HG03520 (cell line): Measurements from ENCODE around the gene SAMD4A.
A peak's percentile ranks its signal among the peaks of the same experiment; 100 is the strongest.

Source experiments
- ATAC-seq: cut with Tn5 transposase; IDR thresholded peaks from one replicate; pipeline ENCODE4 v1.9.1; 2021; ENCODE audit warnings: mild to moderate bottlenecking, moderate library complexity; ENCODE audit not compliant: unreplicated experiment

SAMD4A gene

DNA sequence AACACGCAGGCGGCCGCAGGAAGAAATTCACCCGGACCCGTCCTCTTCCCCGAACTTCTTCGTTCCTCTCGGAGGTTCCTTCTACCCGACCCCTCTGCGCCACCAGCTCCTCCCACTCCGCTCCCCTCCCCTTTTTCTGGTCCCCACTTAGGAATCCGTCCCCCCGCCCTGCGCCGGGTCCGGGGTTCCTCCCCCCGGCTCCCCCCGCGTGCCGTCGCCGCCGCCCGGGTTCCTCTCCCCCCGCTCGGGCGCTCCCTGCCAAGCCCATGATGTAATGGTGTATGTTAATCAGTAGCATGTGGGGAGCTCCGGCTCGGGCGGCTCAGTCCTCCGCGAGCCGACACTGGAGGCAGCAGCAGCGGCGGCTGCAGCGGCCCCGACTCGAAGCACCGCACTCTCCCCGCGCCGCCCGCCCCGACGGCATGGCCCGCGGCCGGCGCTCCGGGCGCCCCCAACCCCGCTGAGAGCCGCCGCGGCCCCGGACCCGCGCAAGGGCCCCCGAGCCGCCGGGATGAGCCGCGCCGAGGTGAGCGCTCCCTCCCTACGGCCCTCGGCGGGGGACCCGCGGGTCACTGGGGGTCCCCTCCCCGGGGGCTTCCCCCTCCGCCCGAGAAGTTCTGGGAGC, 1.0 kb upstream of the SAMD4A start:
- peak; percentile 44 for ATAC-seq

DNA sequence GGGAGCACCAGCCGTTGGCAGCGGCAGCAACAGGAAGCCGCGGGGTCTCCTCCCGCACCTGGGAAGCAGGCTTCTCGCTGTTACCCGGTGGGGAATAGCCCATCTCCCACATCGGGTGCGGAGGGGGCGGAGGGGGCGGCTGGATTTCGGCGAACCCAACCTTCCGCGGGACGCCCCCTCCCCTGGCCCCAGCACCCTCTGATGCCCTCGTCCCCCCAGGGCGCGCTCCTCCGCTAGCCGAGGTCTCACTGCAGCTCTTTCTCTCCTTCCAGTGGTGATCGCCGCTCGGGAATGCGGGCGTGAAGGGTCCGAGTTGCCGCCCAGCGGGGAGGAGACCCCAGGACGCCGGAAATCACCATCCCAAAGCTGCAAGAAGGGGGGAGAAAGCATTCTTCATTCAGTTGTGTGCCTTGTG, 303 bp downstream of the SAMD4A start:
- no peak for ATAC-seq

DNA sequence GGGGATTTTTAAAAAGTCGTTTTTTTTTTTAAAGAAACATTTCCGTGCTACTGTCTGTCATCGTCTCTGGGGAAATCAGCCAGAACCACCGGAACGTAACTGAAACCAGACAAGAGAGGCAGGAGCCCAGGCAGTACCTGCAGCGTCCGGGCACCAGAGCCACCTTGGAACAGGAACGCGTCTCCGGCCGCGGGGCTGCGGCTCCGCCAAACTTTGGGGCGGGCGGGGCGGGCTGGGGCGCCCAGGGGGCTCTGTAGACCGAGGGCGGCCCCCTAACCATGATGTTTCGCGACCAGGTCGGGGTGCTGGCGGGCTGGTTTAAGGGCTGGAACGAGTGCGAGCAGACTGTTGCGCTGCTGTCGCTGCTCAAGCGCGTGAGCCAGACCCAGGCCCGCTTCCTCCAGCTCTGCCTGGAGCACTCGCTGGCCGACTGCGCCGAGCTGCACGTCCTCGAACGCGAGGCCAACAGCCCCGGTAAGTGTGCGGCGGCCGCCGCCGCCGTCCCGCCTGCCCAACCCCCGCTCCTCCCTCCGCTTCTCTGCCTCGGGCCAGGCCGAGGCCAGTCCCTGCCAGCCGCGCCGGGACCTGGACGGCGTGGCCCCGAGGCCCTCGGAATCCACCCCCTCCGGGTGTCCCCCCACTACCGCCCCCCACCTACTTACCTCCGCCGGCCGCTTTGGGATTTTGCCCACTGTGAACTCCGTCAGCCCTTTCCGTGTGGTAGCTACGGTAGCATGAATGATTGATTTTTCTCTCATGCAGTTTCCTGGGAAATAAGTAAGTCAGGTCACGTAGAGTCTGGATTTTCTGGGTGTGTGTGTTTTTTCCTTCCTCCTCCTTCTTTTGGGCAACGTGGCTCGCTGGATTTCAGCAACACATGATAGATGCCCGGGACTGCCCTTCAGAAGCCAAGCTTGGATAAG, 972 bp downstream of the SAMD4A start:
- ATAC-seq: no peak

DNA sequence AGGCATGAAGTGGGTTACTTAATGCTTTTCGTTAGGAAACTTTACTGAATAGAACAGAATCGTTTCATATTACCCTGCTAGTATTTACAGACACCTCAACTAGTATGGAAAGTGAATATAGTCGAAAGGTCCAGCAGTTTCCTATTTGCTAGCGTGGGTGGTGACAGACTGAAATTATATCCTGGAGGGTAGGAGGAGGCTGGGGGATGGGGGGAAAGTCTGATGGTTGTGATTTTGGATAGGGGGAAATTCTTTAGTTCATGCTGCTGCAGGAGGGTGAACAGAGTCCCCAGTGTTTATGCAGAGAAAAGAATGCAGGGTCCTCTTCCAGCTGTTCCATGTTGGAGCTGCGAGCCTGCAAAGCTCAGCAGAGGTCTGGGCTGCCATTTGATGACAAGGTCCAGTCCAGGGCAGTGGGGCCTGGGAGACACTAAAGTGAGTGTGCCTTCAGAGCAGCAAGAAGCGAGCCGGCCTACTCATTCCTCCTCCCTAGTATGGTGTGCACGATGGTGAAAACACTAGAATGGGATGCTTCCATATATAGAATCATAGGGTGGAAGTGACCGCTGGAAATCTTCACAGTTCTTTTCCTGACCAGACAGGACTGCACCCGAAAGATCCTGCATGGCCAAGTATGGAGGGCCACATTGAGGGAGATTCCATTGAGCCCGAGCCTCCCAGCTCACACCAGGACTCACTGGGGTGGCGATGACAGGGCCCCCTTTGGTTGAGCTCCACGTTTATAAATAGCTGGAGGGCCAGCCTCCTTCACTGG, 2.1 kb downstream of the SAMD4A start:
- ATAC-seq: no peak

DNA sequence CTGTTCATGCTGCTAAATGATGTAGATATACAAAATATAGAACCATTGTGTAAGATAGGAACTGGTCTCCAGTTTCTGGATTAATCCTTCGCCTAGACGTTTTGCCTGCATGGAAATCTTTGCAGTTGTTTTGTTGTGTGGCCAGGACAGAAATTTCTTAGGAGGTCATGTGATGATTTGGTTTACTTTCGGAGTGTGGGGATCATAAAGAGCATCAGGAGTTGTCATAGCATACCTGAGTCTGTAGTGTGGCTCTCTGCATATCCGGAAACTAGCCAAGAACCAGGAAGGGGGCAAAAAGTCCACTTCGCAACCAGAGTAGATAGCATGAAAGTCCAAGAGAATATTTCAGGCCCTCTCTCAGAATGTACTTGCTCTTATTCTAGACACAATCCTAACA, 3.1 kb downstream of the SAMD4A start:
- ATAC-seq: no peak

DNA sequence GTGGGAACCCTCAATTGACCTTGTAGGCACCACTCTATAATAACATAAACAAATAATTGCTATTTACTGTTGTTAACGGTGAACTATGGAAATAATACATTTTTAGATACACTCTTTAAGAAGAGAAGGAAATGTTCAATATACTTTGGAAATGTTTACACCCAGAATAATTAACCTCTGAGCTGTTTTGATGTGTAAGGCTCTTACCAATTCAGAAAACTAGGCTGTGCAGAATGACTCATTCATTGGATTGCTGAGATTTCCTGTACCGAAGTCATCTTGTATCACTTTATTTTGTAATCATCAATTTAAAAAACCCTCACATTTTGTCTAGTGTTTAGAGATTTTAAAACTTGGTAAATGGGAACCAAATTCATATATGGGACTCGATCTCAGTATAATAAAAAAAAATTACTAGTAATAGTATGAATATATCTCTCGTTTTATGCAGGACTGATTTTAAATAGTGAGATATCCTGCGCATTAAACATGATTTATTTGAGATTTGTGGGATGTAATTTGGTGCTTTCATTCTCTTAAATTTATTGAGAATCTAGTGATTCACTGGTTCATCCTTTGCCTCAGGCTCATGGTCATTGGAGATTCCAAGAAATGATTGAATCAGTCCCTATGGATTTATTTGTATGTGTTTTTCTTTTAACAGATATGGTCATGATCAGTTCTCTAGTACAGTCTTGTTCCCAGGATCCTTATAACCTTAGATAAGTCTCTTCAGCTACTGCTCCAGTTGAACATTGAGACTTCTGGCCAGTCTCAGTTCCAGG, 3.9 kb downstream of the SAMD4A start:
- ATAC-seq: no peak

DNA sequence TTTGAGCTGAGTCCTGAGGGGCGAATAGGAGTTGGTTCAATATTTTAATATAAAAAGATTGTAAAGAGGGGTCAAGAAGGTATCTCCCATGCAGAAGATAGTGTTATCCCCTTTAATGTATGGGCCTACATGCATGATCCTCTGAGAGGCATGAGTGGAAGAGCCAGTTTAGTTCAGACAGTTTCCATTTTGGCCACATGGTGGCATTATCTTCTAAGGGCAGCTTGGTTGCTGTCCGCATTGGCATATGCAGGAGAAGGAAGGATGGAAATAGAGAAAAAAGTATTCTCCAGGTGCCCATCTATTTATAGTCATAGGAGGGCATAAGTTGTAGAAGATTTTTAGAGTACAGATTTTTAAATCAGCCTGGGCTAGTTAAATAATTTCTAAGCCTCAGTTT, 5.4 kb downstream of the SAMD4A start:
- no peak for ATAC-seq

DNA sequence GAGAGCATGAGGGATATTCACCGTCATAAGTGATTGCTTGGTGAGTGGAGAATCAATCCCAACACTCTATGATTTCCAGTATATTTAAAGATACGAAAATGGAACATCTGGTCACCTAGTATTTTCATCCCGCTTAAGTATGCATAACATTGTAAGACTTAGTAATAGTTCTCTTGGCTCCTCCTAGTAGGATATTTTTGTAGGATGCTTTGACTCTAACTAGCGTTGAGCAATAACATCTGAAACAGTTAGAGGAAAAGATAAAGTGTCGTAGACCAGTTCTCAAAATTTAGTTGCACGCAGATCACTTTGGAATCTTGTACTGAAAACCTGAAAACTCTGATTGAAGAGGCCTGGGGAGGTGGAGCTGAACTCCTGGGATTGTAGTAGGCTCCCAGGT, 7.6 kb downstream of the SAMD4A start:
- ATAC-seq: no peak

DNA sequence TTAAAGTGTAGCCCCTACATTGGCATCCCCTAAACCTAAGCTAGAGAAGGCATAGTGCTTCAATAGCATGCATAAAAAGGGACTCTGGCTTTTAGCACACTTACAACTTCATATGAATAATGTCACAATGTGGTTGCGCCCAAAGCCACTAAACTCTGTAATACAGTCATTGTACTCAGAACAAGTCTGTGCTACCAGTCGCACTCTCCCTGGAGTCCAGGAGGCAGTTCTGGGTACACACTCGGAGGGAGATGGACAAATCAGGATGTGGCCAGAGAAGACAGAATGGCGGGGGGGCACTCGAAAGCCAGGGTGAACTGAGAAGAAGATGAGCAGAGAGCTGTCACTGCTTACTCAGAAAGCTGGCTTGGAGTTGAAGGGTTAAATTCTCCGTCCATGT, 10.6 kb downstream of the SAMD4A start:
- no peak for ATAC-seq

DNA sequence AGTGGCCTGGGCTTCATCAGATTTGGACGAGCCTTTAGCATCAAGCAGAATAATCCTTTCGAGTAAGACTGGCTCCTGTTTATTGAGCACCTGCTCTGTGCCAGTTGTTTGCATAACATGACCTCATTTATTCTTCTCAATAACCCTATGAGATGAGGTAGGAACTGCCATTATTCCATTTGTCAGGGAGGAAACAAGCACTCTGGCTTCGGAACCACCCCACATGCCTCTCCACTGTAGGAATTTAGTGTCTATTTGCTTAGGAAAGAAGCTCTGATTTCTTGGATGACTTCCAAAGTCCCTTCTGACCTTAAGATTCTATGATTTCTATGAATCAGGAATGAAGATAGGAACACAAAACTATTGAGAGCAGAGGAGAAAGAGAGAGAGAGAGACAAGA, 11.0 kb downstream of the SAMD4A start:
- no peak for ATAC-seq

DNA sequence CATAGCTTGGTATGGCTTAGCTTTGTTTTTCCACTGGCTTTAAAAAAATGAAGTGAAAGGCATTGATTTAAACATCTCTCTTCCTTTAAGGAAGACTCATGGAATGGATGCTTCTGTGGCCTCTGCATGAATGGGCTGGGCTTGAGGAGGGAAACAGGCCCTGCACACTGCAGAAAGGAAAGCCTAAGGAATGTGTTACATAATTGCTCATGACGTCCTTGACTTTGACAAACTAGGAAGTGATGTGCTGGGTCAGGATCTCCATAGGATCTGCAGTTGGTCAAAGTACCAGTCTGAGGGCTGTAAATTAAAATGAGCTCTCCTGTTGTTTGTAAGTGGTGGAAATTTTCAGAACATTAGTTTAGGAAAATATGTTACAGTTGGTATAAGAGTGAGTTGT, 12.7 kb downstream of the SAMD4A start:
- no peak for ATAC-seq

DNA sequence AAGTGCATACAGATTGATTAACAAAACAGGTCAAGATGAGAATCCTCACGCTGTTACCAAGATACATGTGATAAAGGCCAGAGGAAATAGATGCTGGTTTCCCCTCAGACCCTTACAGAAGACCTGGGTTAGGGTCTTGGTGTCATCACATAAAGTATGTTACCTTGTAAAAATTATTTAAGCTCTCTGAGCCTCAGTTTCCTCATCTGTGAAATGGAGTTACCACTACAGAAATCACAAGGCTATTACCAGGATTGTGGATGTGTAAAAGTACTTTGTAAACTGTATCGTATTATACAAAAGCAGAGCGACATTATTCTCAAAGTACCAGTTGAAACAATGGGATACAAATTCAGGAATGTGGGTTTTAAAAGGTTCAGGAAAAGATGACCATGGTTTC, 14.0 kb downstream of the SAMD4A start:
- no peak for ATAC-seq

DNA sequence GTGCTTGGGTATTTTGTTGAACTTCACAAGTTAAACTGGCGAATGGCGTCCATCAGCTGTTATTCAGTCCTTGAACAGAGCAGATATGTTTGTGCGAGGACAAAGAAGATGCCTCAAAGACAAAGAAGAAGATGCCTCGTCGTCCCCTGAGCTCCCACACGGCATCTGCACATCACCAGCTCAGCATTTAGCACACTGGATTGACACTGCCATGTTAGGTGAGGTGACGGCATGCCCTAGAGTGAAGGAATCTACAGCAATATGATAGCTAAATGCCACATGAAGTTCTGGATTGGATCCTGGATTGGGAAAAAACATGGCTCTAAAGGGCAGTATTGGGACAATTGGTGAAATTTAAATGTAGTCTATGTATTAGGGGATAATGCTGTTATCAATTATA, 15.4 kb downstream of the SAMD4A start:
- no peak for ATAC-seq

DNA sequence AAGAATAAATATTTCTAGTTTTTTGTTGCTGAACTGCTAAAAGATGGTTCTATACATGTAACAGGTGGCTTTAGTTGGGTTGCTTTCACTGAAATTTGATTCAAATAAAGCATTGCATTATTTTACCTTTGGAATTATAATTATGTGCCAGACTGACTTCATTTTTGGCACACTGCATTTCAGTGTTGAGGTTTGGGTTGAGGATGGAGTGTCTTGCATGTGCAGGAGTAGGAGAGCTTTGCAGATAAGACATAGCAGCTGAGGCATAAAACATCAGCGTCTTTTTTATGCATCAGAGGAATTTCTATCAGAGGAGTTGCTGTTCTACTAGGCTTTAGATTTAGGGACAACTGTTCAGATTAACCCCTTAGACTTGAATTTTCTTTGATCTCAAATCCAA, 17.2 kb downstream of the SAMD4A start:
- ATAC-seq: no peak

DNA sequence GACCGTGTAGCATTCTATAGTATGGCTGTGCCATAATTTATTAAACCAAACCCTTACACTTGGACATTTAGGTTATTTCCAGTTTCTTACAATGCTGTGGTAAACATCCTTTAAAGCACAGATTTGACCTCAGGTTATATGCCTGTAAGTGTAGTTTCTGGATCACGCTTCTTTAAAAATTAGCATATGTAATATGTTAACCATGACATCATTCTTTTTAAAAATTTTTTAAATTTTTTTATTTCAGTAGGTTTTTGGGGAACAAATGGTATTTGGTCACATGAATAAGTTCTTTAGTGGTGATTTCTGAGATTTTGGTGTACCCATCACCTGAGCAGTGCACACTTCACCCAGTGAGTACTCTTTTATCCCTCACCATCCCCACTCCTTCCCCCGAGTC, 18.3 kb downstream of the SAMD4A start:
- no peak for ATAC-seq

DNA sequence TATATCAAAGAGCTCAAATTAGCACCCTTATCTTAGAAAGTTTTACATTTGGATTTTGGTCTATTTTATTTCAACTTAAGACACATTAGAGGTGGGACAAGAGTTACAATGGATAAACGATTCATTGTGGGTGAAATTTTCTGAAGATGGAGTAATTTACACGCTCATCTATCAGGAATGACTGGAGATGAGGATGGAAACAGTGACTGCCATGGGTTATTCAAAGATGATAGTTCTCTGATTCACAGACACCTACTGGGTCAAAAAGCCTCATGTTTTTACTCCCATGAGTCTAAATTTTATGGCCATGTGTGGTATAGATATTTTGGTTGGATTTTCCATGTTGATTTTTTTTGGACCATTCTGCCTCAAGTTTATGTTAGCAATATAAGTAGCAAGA, 22.1 kb downstream of the SAMD4A start:
- ATAC-seq: no peak

DNA sequence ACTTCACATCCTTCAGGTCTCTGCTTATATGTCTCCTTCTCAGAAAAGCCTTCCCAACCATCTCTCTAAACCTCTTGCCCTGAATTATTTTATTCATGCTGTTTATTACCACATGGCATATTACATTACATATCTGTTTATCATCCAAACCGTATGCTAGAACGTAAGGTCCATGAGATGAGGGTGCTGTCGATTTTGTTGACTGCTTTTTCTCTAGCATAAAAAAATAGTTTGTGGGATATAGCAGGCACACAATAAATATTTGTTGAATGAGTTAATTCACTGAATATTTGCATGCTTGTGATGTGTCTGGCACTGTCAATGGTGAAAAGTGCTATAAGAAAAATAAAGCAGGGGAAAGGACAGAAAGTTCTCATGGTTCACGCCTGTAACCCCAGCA, 22.9 kb downstream of the SAMD4A start:
- no peak for ATAC-seq

DNA sequence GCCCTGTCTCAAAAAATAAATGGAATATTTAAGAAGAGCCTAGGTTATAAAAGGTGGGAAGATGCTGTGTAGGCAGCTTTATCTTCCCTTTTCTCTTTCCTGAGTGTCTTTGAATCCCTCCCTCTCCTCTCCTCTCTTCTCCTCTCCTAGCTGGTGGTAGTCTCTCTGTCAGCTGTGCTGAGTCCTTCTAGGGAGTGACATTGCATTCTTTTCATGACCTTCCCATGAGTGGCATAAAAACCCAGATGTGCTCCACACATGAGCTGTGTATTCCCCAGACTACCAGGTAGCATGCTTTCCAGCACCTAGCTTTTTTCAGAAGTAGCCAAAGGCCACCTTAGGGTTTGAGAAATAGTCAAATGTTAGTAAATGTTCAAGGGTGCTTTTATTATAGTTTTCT, 23.6 kb downstream of the SAMD4A start:
- ATAC-seq: no peak

DNA sequence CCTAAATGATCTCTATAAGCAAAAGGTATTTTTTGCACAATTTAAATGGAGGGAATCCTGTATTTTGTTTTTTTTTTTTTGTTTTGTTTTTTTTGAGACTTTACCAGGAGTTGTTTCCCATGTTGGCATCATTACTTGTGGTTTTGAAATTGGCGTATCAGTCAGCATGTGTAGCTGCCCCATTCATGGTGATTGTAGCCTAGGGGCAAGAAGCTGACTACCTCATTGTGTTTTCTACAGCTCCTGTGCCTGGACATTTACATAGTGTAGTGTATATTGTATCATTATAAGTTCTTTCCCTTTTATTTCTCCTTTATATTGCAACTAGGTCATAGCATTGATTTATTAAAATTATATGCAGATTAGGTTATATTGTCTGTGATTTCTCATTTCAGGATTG, 24.5 kb downstream of the SAMD4A start:
- no peak for ATAC-seq

DNA sequence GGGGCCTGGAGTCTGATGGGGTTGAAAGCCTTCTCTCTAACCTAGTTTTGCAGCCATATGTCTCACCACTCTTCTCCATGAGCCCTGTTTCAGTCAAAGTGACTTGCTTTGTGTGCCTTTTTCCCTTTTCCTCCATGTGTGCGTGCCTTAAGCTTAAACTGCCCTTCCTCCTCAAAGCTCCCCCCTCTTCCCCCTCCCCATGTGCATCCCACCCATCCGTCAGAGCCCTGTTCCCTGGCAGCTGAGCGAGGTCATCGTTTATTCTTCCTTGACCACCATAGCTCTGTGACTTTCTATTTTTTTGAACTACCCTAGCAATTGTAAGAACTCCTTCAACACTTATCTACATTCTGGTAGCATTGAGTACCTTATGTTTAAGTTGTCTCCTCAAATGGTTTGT, 24.9 kb downstream of the SAMD4A start:
- no peak for ATAC-seq

DNA sequence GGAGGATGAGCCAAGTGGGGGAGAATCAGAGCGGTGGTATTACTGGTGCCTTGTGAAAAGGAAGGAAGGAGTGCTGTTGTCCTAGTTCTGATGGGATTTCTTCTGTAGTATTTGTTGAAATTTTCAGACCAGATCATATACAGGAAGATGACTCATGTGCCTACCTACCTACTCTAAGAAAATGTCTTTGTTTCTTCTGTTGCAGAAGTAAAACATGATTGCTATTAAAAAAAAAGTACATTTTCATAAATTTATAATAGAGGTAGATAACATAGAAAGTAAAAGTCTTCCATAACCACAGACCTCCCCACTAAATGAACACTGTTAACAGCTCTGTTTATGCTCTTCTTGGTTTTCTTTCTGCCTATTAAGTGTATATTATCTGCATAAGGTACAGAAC, 26.9 kb downstream of the SAMD4A start:
- no peak for ATAC-seq
